Gastroesophageal sphincter (tissue), 4 donors: ENCODE measurements around the gene MED19. TPM values are rescaled to one million over a fixed set of nuclear protein-coding genes. Genes with fewer than 3 reads are reported as not detected.
A peak's percentile ranks its signal among the peaks of the same experiment; 100 is the strongest.
"Not testable (repeated sequence)": the region's sequence is repeated elsewhere in the genome, so short reads cannot be mapped to it uniquely, and the experiment has no call there.

Experiments used
- ATAC-seq: fragments of 150-250 bp; one replicate; pipeline ENCODE4 v1.9.1; 2016; ENCODE audit warnings: mild to moderate bottlenecking, moderate library complexity
- H3K27ac ChIP-seq, 4 donors: fragments of 200-600 bp; sonication (generic) in 3 of 4; 1 replicate in 3 of 4; 2 replicates in 1 of 4; pipeline ENCODE4 v1.5.1; 2016 to 2019
- H3K27me3 ChIP-seq: fragments of 200-600 bp; sonication (generic); one replicate; pipeline ENCODE4 v1.5.1; 2019
- H3K36me3 ChIP-seq, 2 donors: fragments of 200-600 bp; sonication (generic); one replicate each; pipeline ENCODE4 v1.5.1; 2019; ENCODE audit warnings: control low read depth in 1 of 2
- H3K4me1 ChIP-seq, 3 donors: fragments of 200-600 bp; sonication (generic); 1 replicate in 2 of 3; 2 replicates in 1 of 3; pipeline ENCODE4 v1.5.1; 2016 to 2019; ENCODE audit warnings: control low read depth in 2 of 3
- H3K4me3 ChIP-seq, 2 donors: fragments of 200-600 bp; sonication (generic); one replicate each; pipeline ENCODE4 v1.5.1; 2019; ENCODE audit warnings: mild to moderate bottlenecking in 1 of 2, moderate library complexity in 1 of 2
- H3K9me3 ChIP-seq, 3 donors: fragments of 200-600 bp; sonication (generic); one replicate each; pipeline ENCODE4 v1.5.1; 2017 to 2019; ENCODE audit warnings: control low read depth in 2 of 3
- EP300 ChIP-seq: sonication (generic); formaldehyde crosslinking; IDR thresholded peaks from one replicate; pipeline ENCODE4 v1.6.1; 2017; ENCODE audit warnings: antibody characterized with exemption, mild to moderate bottlenecking
- POLR2A ChIP-seq, 2 donors: fragments of 450-650 bp; IDR thresholded peaks; one replicate each; pipeline ENCODE4 v1.6.1; 2017; ENCODE audit warnings: antibody characterized with exemption in 2 of 2, mild to moderate bottlenecking in 2 of 2, moderate library complexity in 1 of 2
- POLR2AphosphoS5 ChIP-seq: sonication (generic); formaldehyde crosslinking; IDR thresholded peaks from one replicate; pipeline ENCODE4 v1.6.1; 2017; ENCODE audit warnings: antibody characterized with exemption
- WGBS, 2 donors: methylation state at CpG; one replicate each; pipeline ENCODE4 v1.1.5; 2018; ENCODE audit warnings: low coverage in 1 of 2; 5-methylcytosine and 5-hydroxymethylcytosine counted together
- total RNA-seq, 4 donors: library from RNA; depleted of rRNA; stranded (reverse); fragments of >200 nt; gene quantifications; one replicate each; pipeline ENCODE4 v1.1.0, GENCODE V29; 2016
- TF ChIP-seq, protein P1 (sequence below), 4 experiments: fragments of 200-600 bp in 2 of 4; fragments of 450-650 bp in 2 of 4; sonication (generic) in 1 of 4; IDR thresholded peaks; one replicate each; pipeline ENCODE4 v1.5.1; 2017 to 2019; ENCODE audit warnings: antibody characterized with exemption in 4 of 4, mild to moderate bottlenecking in 2 of 4, moderate library complexity in 2 of 4

MED19 gene
- total RNA-seq, 4 donors from 2014 or later, result 10.4 to 15.5 (median 12.5) TPM

DNA sequence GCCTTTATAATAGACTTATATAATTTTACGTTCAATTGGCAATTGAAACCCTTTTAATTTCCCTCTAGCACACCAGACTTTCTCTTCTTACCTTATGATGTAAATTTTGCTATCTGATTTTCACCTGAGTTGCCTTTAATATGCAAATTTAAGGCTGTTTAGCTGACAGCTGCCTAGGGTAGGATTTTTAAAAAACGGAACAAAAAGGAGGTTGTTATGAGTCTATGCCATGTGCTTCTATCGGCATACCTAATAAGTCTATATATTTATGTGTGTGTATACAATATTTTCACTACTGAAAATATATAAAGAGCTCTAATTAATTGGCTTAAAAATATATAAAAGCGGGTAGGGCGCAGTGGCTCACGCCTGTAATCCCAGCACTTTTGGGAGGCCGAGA is 17.5 kb upstream of the MED19 start:
- ATAC-seq, result no peak
- no peak overlapping the region for H3K27ac ChIP-seq
- no peak overlapping the region for H3K4me3 ChIP-seq
- no peaks in the 10 kb centered on the region for H3K4me1 ChIP-seq
- H3K9me3 ChIP-seq, result no peaks in the 10 kb centered on the region
- 86 to 87% methylated on average over 6 to 7 of the region's 7 CpGs for WGBS, 2 donors
- TF ChIP-seq EP300, result no peak
- TF ChIP-seq POLR2A (IDR thresholded peaks at IDR 0.05), result no peak
- TF ChIP-seq, protein P1, sequence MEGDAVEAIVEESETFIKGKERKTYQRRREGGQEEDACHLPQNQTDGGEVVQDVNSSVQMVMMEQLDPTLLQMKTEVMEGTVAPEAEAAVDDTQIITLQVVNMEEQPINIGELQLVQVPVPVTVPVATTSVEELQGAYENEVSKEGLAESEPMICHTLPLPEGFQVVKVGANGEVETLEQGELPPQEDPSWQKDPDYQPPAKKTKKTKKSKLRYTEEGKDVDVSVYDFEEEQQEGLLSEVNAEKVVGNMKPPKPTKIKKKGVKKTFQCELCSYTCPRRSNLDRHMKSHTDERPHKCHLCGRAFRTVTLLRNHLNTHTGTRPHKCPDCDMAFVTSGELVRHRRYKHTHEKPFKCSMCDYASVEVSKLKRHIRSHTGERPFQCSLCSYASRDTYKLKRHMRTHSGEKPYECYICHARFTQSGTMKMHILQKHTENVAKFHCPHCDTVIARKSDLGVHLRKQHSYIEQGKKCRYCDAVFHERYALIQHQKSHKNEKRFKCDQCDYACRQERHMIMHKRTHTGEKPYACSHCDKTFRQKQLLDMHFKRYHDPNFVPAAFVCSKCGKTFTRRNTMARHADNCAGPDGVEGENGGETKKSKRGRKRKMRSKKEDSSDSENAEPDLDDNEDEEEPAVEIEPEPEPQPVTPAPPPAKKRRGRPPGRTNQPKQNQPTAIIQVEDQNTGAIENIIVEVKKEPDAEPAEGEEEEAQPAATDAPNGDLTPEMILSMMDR (IDR thresholded peaks at IDR 0.05), result no peak
- no peak for TF ChIP-seq POLR2AphosphoS5
- H3K27me3 ChIP-seq, result no peaks in the 10 kb centered on the region
- H3K36me3 ChIP-seq, result peaks cover 0 to 11% of the 10 kb centered on the region in 2 donors

DNA sequence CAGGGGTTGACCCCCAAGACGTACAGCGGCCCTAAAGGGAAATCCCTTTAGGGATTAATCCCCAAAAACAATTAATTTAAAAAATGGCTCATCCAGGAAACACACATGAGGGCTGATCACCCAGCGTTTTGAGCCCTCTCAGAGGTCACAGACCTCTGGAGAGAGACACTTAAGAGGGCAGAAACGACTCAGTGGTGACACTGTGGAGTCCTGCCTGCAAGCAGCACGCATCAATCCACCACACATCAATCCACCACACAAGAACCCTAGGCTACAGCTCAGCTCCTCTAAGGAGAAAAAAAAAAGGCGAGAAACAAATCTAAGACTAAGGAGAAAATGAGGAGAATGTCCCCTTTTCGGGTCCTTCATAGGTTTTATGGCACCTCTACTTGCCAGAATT is 16.8 kb upstream of the MED19 start:
- WGBS, 2 donors, result 67 to 93% methylated on average over 3 to 5 of the region's 7 CpGs

DNA sequence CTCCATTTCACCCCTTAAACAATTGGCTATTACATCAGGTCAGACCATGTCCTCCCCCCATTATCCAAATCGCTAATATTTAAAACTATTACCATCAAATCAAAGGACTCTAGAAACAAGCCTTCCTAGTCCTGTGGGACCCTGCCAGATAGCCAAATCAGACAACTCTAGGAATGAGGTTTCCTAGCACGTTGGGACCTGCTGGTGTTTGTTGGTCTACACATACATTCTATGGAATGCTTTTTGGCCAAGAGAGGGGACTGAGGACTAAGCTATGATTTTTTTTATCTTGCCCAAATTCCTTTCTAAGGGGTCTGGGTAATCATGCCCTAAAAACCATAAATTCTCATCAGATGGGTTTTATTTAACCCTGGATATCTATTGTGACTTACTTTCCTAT is 15.2 kb upstream of the MED19 start:
- H3K27me3 ChIP-seq, result no peaks in the 10 kb centered on the region
- no peak overlapping the region for H3K27ac ChIP-seq
- peaks cover 0 to 16% of the 10 kb centered on the region in 2 donors for H3K36me3 ChIP-seq
- TF ChIP-seq EP300 (no peak), POLR2AphosphoS5 (no peak), POLR2A (IDR thresholded peaks at IDR 0.05) (no peak)
- TF ChIP-seq, protein P1 (IDR thresholded peaks at IDR 0.05), result no peak
- WGBS, 2 donors, result 57 to 60% methylated on average over 2 of the region's 2 CpGs
- H3K9me3 ChIP-seq, result no peaks in the 10 kb centered on the region
- no peaks in the 10 kb centered on the region for H3K4me1 ChIP-seq
- ATAC-seq, result no peak
- H3K4me3 ChIP-seq, result no peak overlapping the region

More for the DNA sequence above, 16.8 kb upstream of the MED19 start:
- H3K36me3 ChIP-seq, result peaks cover 0 to 8% of the 10 kb centered on the region in 2 donors
- H3K9me3 ChIP-seq, result no peaks in the 10 kb centered on the region
- H3K27ac ChIP-seq, result no peak overlapping the region
- no peak overlapping the region for H3K4me3 ChIP-seq
- TF ChIP-seq POLR2AphosphoS5, result no peak
- no peaks in the 10 kb centered on the region for H3K4me1 ChIP-seq
- no peak for ATAC-seq
- no peaks in the 10 kb centered on the region for H3K27me3 ChIP-seq

DNA sequence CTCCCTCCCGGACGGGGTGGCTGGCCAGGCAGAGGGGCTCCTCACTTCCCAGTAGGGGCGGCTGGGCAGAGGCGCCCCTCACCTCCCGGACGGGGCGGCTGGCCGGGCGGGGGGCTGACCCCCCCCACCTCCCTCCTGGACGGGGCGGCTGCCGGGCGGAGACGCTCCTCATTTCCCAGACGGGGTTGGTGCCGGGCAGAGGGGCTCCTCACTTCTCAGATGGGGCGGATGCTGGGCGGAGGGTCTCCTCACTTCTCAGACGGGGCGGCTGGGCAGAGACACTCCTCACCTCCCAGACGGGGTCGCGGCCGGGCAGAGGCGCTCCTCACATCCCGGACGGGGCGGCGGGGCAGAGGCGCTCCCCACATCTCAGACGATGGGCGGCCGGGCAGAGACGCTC is 4.7 kb upstream of the MED19 start:
- H3K27me3 ChIP-seq, ATAC-seq, H3K27ac ChIP-seq, H3K4me3 ChIP-seq, H3K9me3 ChIP-seq: not testable (repeated sequence)
- Histone ChIP-seq H3K4me1 (peaks cover 9 to 26% (median 19%) of the 10 kb centered on the region in 3 donors), H3K36me3 (peaks cover 0 to 33% of the 10 kb centered on the region in 2 donors)
- no CpG with 5 or more reads among the region's 34 CpGs for WGBS, 2 donors

DNA sequence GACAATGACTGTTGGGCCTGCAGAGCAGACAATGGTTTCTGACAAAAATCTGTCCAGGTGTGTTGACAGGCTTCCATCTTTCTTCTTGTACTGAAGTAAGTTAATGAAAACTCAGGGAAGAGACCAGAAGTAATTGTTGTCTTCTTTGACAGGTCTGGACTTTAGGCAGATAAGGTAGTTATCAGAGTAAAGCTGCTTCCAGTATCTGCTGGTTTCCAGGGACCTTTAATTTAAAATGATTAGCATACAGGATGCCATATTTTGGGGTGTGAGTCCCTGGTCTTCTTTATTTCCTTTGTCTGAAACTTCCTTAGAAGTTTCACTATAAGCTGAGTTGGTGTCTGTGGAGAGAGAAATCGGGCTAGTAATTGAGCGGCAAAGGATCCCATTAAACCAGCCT is 1.8 kb upstream of the MED19 start:
- peaks cover 9 to 50% (median 25%) of the 10 kb centered on the region in 3 donors for H3K4me1 ChIP-seq
- WGBS, 2 donors, result 89% methylated on average over 2 of the region's 2 CpGs; no CpG with 5 or more reads in 1 of the 2 donors
- TF ChIP-seq, protein P1 (IDR thresholded peaks at IDR 0.05), result no peak
- TF ChIP-seq POLR2A (IDR thresholded peaks at IDR 0.05) (no peak), EP300 (no peak), POLR2AphosphoS5 (no peak)
- no peaks in the 10 kb centered on the region for H3K9me3 ChIP-seq
- no peak for ATAC-seq
- peaks cover 0 to 14% of the 10 kb centered on the region in 2 donors for H3K36me3 ChIP-seq
- peak overlapping the region in 1 of 2 donors; percentile 82 for H3K4me3 ChIP-seq
- no peak overlapping the region for H3K27ac ChIP-seq
- H3K27me3 ChIP-seq, result no peaks in the 10 kb centered on the region

DNA sequence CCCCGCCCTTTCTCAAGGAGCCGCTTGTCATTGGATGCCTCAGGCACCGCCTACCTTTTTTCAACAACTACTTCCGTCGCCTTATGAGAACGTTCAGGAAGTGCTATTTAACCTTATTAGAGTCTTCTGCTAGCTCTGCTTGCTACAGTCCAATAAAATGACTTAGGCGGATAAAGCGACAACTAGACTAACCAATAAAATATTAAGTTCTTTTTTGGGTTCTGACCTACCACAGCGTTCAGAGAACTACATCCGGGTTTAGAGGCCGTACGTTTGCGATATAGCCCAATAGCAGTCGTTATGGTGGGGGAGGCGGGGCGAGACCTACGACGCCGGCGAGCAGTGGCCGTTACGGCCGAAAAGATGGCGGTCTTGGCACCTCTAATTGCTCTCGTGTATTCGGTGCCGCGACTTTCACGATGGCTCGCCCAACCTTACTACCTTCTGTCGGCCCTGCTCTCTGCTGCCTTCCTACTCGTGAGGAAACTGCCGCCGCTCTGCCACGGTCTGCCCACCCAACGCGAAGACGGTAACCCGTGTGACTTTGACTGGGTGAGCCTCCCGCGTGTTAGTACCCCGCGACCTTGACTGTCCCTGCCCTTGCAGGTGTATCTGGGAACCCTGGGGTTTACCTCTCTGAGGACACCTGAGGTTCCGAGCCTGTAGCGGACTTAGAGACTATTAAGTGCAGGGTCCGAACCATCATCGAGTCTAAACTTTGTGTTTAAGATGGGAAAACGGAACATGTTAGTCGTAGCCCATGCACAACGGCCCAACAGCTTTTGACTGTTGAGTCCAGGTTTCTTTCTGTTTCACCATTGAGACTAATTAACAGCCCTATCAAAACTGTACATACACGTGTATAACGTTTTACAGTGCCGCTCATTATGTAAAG is 488 bp upstream of the MED19 start, which contains the start of gene TMX2:
TMX2 (plus strand) TSS at position 338 of the 895 bp plus-strand sequence; CDS start at position 364, 26 bp downstream.
- no peaks in the 10 kb centered on the region for H3K27me3 ChIP-seq
- H3K36me3 ChIP-seq, result peaks cover 0 to 5% of the 10 kb centered on the region in 2 donors
- no peaks in the 10 kb centered on the region for H3K9me3 ChIP-seq
- 0% methylated on average over 15 to 16 of the region's 53 CpGs for WGBS, 2 donors
- peak; percentile 98 for ATAC-seq
- peak within 1 kb of the TSS; percentile 82 to 97 for H3K4me3 ChIP-seq
- TF ChIP-seq POLR2A (IDR thresholded peaks at IDR 0.05) (peak; percentile 32 to 41), POLR2AphosphoS5 (peak; percentile 79), EP300 (no peak)
- peak within 1 kb of the TSS; percentile 88 to 98 (median 92) for H3K27ac ChIP-seq
- H3K4me1 ChIP-seq, result peaks cover 9 to 50% (median 25%) of the 10 kb centered on the region in 3 donors
